GM18508 (cell line): ENCODE measurements around the gene SMKR1.
"Not testable (repeated sequence)": the region's sequence is repeated elsewhere in the genome, so short reads cannot be mapped to it uniquely, and the experiment has no call there.

Experiments used
- ATAC-seq: cut with Tn5 transposase; IDR thresholded peaks from one replicate; pipeline ENCODE4 v1.9.1; 2021; ENCODE audit warnings: moderate number of reproducible peaks; ENCODE audit not compliant: insufficient read depth, unreplicated experiment

The SMKR1 gene

DNA sequence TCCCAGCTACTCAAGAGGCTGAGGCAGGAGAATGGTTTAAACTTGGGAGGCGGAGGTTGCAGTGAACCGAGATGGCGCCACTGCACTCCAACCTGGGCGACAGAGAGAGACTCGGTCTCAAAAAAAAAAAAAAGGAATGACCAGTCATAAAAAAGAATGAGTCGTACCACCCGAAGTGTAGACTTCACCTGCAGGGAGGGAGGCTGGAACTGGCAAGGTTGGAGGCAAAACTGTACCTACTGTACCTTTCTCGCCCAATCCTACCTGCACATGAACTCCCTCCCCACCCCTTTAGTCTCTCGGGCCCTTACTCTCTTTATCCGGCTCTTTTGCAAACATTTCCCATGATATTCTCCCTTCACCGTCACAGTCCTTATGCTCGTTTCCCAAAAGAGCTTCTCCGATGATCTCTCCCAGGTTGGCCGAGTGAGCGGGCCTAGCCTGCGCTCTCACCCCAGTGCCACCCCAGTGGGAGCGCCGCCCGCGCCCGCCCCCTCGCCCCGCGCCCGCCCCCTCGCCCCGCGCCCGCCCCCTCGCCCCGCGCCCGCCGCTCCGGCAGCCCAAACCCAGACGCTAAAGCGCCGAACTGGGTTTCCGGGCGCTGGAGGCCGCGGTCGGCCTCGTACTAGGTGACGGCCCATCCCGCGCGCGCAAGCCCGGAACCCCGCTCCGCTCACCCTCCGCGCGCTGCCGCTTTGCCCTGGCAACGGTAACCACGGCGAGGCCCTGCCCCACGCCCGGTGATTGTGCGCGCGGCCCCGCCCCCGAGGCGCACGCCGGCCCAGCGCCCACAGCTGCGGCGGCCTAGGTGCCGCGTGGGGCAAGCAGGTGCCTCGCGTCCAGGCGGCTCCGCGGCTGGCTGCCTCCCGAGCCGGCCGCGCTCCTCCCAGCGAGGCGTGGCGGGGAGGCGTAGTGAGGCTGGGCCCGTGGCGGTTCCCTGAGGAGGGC lies at the start of gene SMKR1:
SMKR1 (plus strand) TSS at position 772 of the 948 bp plus-strand sequence. CDS start 294 bp downstream, outside the sequence.
- ATAC-seq, result no peak

DNA sequence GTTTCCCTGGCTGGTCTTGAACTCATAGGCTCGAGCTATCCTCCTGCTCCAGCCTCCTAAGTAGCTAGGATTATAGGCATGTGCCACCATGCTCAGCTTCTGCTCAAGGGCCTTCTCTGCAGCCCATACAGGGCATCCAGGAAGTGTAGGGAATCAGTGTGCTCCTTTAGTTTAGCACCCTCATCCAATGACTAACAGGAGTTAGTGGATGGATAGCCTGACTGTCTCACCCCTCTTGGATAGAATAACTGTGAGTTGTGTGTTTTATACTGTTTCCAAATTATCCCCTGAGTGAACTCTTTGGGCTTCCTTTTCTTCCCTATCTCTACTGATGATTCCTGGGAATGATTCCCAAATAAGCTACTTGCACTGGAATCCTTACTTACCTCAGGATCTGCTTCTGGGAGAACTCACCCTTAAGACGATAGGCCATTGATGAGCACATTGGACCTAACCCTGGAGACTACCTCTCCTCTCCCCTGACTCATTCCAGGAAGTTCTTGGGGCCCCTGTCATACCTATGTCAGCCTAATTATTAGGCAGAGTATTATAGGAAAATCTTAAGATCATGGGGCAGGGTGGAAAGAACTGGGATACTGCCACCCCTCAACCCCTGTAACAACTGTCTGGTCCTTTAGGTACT lies 49.6 kb upstream of the SMKR1 start:
- no peak for ATAC-seq

DNA sequence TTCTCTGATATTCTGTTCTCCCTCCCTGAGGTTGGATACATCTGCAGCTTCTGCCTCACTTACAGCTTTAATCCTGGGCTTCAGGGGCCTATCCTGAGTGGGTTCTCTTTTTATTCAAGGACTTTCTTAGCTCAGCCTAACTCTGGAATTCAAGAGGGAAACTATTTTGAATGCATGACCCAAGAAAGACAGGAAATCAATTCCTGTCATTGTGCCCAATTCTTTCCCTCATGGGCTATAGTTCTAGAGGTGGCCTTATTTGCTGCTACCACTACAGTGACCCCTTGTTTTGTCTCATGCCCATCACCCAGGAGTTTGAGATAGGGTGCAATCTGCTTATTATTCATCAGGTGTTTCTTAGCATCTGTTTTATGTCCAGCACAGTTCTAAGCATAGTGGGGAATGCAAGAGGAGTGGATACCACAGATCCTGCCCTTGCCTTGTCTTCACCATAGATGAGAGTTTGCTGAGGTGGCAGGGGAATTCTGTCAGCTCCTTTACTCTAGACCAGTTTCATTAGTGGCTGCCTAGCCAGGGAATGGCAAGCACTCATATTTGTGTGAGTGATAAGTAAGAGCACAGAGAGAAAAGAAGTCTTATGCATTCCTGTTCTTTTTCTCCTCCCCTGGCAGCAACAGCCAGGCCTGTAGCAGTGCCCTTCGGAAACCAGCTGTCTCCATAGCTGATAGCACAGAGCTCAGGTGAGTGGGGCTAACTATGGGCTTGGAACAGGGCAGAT lies 48.7 kb upstream of the SMKR1 start:
- ATAC-seq, result no peak

DNA sequence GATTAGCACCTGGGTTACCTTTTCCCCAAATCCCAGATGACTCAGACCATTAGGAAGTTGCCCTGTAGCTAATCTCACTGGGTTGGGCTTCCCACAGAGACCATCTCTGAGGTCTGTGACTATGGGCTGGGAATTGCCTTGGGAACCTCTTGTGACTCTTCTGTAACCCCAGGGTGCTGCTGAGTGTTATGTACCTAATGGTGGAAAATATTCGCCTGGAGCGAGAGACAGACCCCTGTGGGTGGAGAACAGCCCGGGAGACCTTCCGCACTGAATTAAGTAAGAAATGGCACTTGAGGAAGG lies 48.1 kb upstream of the SMKR1 start:
- ATAC-seq, result no peak

DNA sequence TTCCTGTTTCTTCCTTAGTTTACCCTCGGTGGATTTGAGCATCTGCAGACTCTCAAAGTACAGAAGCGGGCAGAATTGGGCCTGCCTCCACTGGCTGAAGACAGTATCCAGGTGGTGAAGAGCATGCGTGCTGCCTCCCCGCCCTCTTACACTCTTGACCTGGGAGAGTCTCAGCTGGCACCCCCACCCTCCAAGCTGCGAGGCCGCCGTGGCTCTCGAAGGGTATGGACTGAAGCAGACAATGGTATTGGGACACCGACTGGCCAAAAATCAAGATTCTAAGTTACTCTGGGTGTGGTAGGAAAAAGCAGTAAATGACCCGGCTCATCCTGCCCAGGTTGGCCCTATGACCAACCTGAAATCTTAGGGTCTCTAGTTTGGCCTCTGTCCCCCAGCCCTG lies 45.9 kb upstream of the SMKR1 start:
- no peak for ATAC-seq

DNA sequence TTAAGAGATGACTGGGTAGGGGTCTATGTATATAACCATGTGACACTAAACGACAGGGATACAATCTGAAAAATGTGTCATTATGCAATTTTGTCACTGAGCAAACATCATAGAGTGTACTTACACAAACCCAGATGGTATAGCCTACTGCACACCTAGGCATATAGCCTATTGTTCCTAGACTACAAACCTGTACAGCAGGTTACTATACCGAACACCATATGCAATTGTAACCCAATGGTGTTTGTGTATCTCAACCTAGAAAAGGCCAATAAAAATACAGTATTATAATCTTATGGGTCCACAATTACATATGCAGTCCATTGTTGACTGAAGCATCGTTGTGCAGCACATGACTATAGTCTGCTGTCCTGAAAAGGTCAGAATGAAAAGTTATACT lies 45.2 kb upstream of the SMKR1 start:
- ATAC-seq, result no peak

DNA sequence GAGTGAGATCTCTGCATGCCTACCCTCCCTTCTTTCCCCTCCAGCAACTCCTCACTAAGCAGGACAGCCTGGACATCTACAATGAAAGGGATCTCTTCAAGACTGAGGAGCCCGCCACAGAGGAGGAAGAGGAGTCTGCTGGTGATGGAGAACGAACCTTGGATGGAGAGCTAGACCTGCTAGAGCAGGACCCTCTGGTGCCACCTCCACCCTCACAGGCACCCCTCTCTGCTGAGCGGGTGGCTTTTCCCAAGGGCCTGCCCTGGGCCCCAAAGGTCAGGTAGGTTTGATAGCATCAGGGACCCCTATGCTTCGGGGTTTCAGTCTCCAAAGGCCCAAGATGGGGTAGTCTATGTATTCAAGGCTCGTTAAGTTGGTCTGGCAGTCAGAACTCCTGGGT lies 44.2 kb upstream of the SMKR1 start:
- ATAC-seq, result no peak

DNA sequence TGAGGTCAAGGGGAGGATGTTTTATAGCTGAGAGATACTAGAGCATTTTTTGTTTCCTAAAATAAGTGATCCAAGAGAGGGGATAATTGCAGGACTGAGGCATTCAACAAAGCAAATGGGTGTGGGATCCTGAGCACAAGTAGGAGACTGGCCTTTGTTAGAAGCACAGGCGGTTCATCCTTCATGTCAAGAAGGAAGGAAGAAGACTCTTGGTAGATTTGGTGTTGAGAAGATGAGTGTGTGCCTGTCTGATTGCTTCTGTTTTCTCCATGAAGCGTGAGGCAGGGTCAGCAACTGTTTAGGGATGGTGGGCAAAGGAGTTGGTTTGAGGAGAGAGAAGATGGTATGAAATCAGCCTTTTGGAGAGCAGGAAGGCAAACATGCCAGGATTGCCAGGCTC lies 40.5 kb upstream of the SMKR1 start:
- no peak for ATAC-seq

DNA sequence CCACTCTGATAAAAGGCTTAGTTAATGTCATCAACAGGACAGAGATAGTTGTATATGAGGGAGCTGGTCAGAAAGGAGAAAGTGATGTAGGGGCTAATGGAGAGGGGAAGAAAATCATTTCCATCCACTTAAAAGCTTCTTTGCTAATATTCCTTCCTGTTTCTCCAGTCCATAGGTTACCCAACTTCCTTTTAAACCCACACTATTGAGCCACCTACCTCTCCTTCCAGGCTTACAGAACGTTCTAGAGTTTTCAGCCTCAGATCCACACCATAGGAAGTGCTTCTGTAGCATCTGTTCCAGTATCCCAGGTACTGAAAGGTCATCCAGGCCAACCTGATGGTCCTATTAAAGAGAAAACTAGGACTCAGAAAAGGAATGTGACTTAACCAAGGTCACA lies 39.9 kb upstream of the SMKR1 start:
- no peak for ATAC-seq

DNA sequence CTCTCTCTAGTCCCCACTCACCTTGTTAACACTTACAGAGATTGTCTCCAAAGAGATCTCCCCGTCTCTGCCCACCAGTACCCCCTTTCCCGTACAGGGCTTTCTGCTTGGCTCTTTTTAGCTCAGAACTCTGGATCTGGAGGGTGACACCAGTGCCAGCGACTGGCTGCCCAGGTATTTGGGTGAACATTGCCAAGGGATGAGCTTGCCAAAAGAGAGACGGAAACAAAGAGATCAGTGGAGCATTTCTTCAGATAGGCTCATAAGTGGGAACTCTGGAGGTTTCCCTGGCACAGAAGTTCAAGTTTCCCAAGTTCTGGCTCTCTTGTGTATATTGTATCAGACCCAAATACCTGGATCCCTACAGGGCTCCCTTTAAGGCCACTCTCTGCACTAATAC lies 38.1 kb upstream of the SMKR1 start:
- ATAC-seq, result no peak

DNA sequence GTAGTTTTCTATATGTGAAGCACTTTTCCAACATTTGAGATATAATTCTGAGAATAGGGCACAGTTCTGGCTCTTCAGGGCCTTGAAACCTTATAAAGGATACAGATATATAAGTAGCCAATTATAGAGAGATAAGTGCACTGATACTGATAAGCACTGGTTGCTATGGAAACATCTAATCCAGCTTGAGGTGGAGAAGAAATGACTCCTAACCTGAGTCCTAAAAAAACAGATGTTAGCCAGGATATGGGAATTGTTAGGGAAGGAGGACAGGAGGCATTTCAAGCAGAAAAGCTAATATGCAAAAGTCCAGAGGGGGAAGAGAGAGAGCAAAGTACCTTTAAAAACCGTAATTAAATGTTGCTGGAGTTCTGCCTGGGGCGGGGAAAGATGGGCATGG lies 37.3 kb upstream of the SMKR1 start:
- no peak for ATAC-seq

DNA sequence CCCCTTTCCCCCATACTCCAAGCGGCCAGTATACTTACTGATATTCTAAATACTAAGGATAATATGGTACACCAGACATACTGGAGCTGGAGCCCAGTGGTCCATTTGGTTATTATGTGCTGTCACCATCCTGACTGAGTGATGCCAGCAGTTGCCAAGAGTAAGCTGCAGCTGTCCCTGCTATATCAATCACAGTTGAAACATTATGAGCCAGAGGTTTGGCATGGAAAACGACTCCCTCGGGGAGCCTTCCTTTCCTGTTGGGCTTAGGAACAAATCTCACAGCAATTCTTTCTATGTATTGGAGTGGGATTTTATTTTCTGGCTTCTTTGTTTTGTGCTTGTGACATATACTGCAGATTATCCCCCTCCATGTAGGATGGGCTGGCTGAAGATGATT lies 35.5 kb upstream of the SMKR1 start:
- no peak for ATAC-seq

DNA sequence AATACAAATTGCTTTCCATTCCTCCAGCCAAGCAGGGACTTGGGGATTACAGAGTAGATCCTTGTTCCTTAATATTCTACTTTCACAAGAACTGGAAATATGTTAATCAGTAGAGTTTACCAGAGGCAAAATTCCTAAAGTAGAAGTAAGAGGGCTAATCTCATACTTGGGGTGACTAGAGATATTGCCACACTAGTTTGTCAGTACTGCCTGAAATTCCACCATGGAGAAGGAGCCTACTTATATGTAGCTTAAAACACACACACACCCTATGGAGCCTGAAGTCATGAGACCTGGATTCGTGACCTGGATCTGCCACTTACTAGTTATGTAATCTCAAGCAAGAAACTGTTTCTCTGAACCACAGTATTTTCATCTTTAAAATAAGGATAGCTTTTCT lies 34.2 kb upstream of the SMKR1 start:
- ATAC-seq, result no peak

DNA sequence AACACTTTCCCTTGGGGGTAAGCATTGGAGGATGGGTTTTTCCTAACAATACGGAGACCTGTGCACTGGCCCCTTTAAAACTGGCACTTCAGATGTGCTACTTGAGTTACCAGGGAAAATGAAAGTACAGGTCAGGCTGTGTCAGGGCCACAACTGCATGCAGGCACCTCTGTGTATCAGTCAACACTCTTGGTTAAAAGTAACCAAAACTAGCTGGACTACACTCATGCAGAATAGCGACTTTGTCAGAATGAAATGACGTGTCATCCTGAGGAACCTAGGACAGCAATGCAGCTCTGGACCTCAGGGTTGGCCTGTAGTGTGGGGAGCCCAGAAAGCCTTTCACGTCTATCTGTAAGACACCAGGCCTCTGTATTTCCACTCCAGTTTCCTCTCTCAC lies 33.8 kb upstream of the SMKR1 start:
- ATAC-seq, result no peak

DNA sequence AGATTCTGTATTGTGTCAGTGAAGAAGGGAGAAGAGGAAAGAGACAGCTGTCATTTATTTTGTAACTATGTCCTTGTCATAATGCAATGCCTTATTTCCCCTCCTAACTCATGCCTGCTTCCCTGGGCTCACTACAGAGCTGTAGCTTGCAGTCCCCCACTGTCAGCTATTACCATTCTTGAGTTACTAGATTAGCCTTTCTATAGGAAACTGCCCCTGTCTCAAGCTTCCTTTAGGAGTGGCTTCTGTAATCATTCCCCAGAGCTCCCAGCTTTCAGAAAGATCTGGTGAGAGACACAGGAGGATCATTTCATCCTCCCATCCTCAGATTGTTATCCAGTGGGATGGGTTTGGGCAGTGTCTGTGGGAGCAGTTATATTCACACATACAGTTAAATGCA lies 32.4 kb upstream of the SMKR1 start:
- no peak for ATAC-seq

DNA sequence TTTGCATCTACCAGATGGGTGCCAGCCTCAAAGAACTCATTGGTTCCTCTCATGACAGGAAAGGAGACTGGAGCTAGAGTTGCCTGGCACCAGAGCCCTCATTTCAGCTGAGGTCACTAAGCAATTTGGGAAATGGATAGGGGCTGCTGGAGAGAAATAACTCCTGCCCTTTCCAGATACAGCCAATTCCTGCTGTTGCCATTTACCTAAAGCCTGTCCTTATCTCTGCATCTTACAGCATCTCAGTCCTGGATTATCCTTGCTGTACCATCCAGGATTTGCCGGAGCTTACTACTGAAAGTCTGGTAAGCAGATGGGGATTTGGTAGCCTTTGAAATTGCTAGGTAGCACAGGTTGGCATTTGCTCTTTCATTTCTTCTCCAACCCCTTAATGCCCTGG lies 31.9 kb upstream of the SMKR1 start:
- ATAC-seq, result no peak

DNA sequence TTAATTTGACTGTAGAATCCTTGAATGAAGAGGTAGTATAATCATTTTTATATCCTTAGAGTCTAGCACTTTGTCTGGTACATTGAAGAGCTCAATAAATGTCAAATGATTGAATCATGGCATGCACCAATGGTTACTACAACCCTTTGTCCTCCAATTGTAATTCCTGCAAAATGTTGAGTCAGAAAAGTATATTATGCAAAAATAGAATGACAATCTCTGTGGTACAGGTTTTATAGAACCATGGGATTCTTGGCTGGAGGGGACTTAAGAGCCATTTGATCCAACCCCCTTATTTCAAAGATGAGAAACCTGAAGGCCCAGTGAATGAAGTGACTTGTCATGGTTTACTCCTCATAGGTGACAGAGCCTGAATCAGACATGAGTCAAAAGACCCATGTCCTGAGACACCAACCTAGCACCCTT lies 30.9 kb upstream of the SMKR1 start:
- ATAC-seq, result no peak

DNA sequence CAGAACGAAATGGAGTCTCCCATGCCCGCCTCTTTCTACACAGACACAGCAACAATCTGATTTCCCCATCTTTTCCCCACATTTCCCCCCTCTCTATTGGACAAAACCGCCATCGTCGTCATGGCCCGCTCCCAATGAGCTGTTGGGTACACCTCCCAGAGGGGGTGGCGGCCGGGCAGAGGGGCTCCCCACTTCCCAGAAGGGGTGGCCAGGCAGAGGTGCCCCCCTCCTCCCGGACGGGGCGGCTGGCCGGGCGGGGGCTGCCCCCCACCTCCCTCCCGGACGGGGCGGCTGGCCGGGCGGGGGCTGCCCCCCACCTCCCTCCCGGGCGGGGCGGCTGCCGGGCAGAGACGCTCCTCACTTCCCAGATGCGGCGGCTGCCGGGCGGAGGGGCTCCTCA lies 26.4 kb upstream of the SMKR1 start:
- ATAC-seq, result not testable (repeated sequence)

DNA sequence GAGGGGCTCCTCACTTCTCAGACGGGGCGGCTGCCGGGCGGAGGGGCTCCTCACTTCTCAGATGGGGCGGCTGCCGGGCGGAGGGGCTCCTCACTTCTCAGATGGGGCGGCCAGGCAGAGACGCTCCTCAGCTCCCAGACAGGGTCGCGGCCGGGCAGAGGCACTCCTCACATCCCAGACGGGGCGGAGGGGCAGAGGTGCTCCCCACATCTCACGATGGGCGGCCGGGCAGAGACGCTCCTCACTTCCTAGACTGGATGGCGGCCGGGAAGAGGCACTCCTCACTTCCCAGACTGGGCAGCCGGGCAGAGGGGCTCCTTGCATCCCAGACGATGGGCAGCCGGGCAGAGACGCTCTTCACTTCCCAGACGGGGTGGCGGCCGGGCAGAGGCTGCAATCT lies 25.9 kb upstream of the SMKR1 start:
- ATAC-seq, result not testable (repeated sequence)

DNA sequence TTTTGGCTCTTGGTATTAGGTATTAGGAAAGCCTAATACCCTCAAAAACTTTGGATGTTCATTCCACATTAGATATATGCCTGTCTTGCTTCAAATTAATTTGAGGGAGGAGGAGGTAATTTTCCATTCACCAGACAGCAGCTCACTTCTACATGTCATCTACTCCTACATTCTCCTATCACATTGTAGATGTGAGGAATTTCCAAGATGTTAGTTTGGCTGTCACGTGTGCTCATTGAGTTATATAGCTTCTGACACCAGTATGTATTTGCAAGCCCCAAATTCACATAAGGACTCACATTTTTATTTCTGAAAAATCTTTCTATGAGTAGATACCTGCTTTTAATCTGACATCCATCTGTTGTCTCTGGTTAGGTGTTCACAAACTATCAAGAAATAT lies 22.5 kb upstream of the SMKR1 start:
- ATAC-seq, result no peak

DNA sequence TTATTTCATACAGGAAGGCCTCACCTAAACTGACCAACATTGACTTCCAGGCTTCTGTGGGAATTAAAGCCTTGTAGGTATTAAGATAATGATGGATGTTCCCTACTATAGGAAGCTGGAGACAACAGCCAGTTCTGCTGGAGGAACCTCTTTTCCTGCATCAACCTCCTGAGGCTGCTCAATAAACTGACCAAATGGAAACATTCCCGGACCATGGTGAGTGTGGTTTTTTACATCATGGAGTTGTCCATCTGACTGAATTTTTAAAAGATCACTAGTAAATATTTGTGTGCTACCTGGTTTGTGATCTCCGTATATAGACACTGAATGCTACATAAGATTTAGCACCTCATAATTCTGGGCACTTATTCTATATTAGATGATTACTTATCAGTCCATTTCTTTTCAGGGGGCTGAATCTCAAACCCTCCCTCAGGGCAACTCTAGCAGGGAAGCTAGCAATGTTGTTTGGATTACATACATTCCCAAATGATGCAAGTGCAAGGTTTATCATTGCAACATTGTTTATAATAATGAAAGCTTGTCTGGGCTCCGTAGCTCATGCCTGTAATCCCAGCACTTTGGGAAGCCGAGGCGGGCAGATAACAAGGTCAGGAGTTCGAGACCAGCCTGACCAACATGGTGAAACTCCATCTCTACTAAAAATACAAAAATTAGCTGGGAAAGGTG lies 21.5 kb upstream of the SMKR1 start:
- ATAC-seq, result no peak
